ENCODE results near the gene SH3PXD2B.
"Not testable (repeated sequence)": the region's sequence is repeated elsewhere in the genome, so short reads cannot be mapped to it uniquely, and the experiment has no call there.

SH3PXD2B gene

GRCh38 chr5:172299916-172300439, 154.3 kb downstream of the SH3PXD2B start:
- Histone ChIP-seq H3K9ac (ENCODE audit: low read length) (no peak overlapping the region), H3K9me3 (ENCODE audit: control insufficient read depth, low read length) (no peaks in the 10 kb centered on the region), H3K4me1 (ENCODE audit: control insufficient read depth, insufficient read depth, low read length) (peaks cover 8% of the 10 kb centered on the region), H3K4me3 (ENCODE audit: low read length) (no peak overlapping the region), H3K36me3 (ENCODE audit: control insufficient read depth, insufficient read depth, low read length, severe bottlenecking) (no peaks in the 10 kb centered on the region), H3K27me3 (replicated peaks; ENCODE audit: control insufficient read depth, insufficient read depth, low read length) (no peaks in the 10 kb centered on the region)
- DNase-seq (ENCODE audit: low read depth) = peak; percentile 41

- Histone ChIP-seq H3K36me3 (ENCODE audit: control insufficient read depth, insufficient read depth, low read length, severe bottlenecking) (no peaks in the 10 kb centered on the region), H3K27me3 (replicated peaks; ENCODE audit: control insufficient read depth, insufficient read depth, low read length) (no peaks in the 10 kb centered on the region), H3K4me1 (ENCODE audit: control insufficient read depth, insufficient read depth, low read length) (no peaks in the 10 kb centered on the region), H3K9me3 (ENCODE audit: control insufficient read depth, low read length) (no peaks in the 10 kb centered on the region), H3K4me3 (ENCODE audit: low read length) (no peak overlapping the region), H3K9ac (ENCODE audit: low read length) (no peak overlapping the region)
- no peak for DNase-seq (ENCODE audit: low read depth)
Measured at GRCh38 chr5:172294831-172295230, 159.5 kb downstream of the SH3PXD2B start.

GRCh38 chr5:172293745-172294342, 160.5 kb downstream of the SH3PXD2B start:
- Histone ChIP-seq H3K4me1 (ENCODE audit: control insufficient read depth, insufficient read depth, low read length) (no peaks in the 10 kb centered on the region), H3K36me3 (ENCODE audit: control insufficient read depth, insufficient read depth, low read length, severe bottlenecking) (no peaks in the 10 kb centered on the region), H3K27me3 (replicated peaks; ENCODE audit: control insufficient read depth, insufficient read depth, low read length) (no peaks in the 10 kb centered on the region), H3K9ac (ENCODE audit: low read length) (no peak overlapping the region), H3K9me3 (ENCODE audit: control insufficient read depth, low read length) (no peaks in the 10 kb centered on the region), H3K4me3 (ENCODE audit: low read length) (no peak overlapping the region)
- DNase-seq (ENCODE audit: low read depth) = no peak

- H3K27me3 ChIP-seq (replicated peaks; ENCODE audit: control insufficient read depth, insufficient read depth, low read length) = no peaks in the 10 kb centered on the region
- no peaks in the 10 kb centered on the region for H3K36me3 ChIP-seq (ENCODE audit: control insufficient read depth, insufficient read depth, low read length, severe bottlenecking)
- H3K4me3 ChIP-seq (ENCODE audit: low read length) = no peak overlapping the region
- H3K9me3 ChIP-seq (ENCODE audit: control insufficient read depth, low read length) = no peaks in the 10 kb centered on the region
- H3K9ac ChIP-seq (ENCODE audit: low read length) = no peak overlapping the region
- DNase-seq (ENCODE audit: low read depth) = peak; percentile 91
- no peaks in the 10 kb centered on the region for H3K4me1 ChIP-seq (ENCODE audit: control insufficient read depth, insufficient read depth, low read length)
Measured at GRCh38 chr5:172293054-172293744, 161.1 kb downstream of the SH3PXD2B start.

GRCh38 chr5:172291837-172292236, 162.5 kb downstream of the SH3PXD2B start:
- H3K9me3 ChIP-seq (ENCODE audit: control insufficient read depth, low read length); H3K4me1 ChIP-seq (ENCODE audit: control insufficient read depth, insufficient read depth, low read length); H3K9ac ChIP-seq (ENCODE audit: low read length); H3K4me3 ChIP-seq (ENCODE audit: low read length); DNase-seq (ENCODE audit: low read depth); H3K36me3 ChIP-seq (ENCODE audit: control insufficient read depth, insufficient read depth, low read length, severe bottlenecking); H3K27me3 ChIP-seq (replicated peaks; ENCODE audit: control insufficient read depth, insufficient read depth, low read length): not testable (repeated sequence)

- H3K4me3 ChIP-seq (ENCODE audit: low read length) = no peak overlapping the region
- H3K27me3 ChIP-seq (replicated peaks; ENCODE audit: control insufficient read depth, insufficient read depth, low read length) = no peaks in the 10 kb centered on the region
- no peaks in the 10 kb centered on the region for H3K36me3 ChIP-seq (ENCODE audit: control insufficient read depth, insufficient read depth, low read length, severe bottlenecking)
- H3K4me1 ChIP-seq (ENCODE audit: control insufficient read depth, insufficient read depth, low read length) = peaks cover 17% of the 10 kb centered on the region
- H3K9ac ChIP-seq (ENCODE audit: low read length) = no peak overlapping the region
- DNase-seq (ENCODE audit: low read depth) = peak; percentile 58
- no peaks in the 10 kb centered on the region for H3K9me3 ChIP-seq (ENCODE audit: control insufficient read depth, low read length)
Measured at GRCh38 chr5:172288465-172288864, 165.9 kb downstream of the SH3PXD2B start.

- not testable (repeated sequence) for H3K9ac ChIP-seq (ENCODE audit: low read length); H3K4me3 ChIP-seq (ENCODE audit: low read length); H3K9me3 ChIP-seq (ENCODE audit: control insufficient read depth, low read length); H3K36me3 ChIP-seq (ENCODE audit: control insufficient read depth, insufficient read depth, low read length, severe bottlenecking); H3K27me3 ChIP-seq (replicated peaks; ENCODE audit: control insufficient read depth, insufficient read depth, low read length); DNase-seq (ENCODE audit: low read depth)
- peaks cover 17% of the 10 kb centered on the region for H3K4me1 ChIP-seq (ENCODE audit: control insufficient read depth, insufficient read depth, low read length)
Measured at GRCh38 chr5:172287140-172287539, 167.2 kb downstream of the SH3PXD2B start.

GRCh38 chr5:172285226-172286143, 168.8 kb downstream of the SH3PXD2B start:
- H3K9me3 ChIP-seq (ENCODE audit: control insufficient read depth, low read length) = no peaks in the 10 kb centered on the region
- DNase-seq (ENCODE audit: low read depth) = peak; percentile 17

GRCh38 chr5:172284611-172284980, 169.7 kb downstream of the SH3PXD2B start:
- H3K36me3 ChIP-seq (ENCODE audit: control insufficient read depth, insufficient read depth, low read length, severe bottlenecking) = no peaks in the 10 kb centered on the region
- peak overlapping the region; percentile 88 for H3K4me3 ChIP-seq (ENCODE audit: low read length)
- H3K9me3 ChIP-seq (ENCODE audit: control insufficient read depth, low read length) = no peaks in the 10 kb centered on the region
- H3K9ac ChIP-seq (ENCODE audit: low read length) = peak overlapping the region; percentile 95
- no peaks in the 10 kb centered on the region for H3K27me3 ChIP-seq (replicated peaks; ENCODE audit: control insufficient read depth, insufficient read depth, low read length)
- H3K4me1 ChIP-seq (ENCODE audit: control insufficient read depth, insufficient read depth, low read length) = peaks cover 33% of the 10 kb centered on the region
- peak; percentile 59 for DNase-seq (ENCODE audit: low read depth)

More at GRCh38 chr5:172285226-172286143, 168.8 kb downstream of the SH3PXD2B start:
- peaks cover 33% of the 10 kb centered on the region for H3K4me1 ChIP-seq (ENCODE audit: control insufficient read depth, insufficient read depth, low read length)
- H3K9ac ChIP-seq (ENCODE audit: low read length) = peak overlapping the region; percentile 95
- H3K27me3 ChIP-seq (replicated peaks; ENCODE audit: control insufficient read depth, insufficient read depth, low read length) = no peaks in the 10 kb centered on the region
- no peaks in the 10 kb centered on the region for H3K36me3 ChIP-seq (ENCODE audit: control insufficient read depth, insufficient read depth, low read length, severe bottlenecking)
- H3K4me3 ChIP-seq (ENCODE audit: low read length) = peak overlapping the region; percentile 88

- peak overlapping the region; percentile 95 for H3K9ac ChIP-seq (ENCODE audit: low read length)
- peak; percentile 96 for DNase-seq (ENCODE audit: low read depth)
- H3K36me3 ChIP-seq (ENCODE audit: control insufficient read depth, insufficient read depth, low read length, severe bottlenecking) = no peaks in the 10 kb centered on the region
- H3K9me3 ChIP-seq (ENCODE audit: control insufficient read depth, low read length) = no peaks in the 10 kb centered on the region
- H3K27me3 ChIP-seq (replicated peaks; ENCODE audit: control insufficient read depth, insufficient read depth, low read length) = no peaks in the 10 kb centered on the region
- peak overlapping the region; percentile 88 for H3K4me3 ChIP-seq (ENCODE audit: low read length)
- peaks cover 33% of the 10 kb centered on the region for H3K4me1 ChIP-seq (ENCODE audit: control insufficient read depth, insufficient read depth, low read length)
Measured at GRCh38 chr5:172283862-172284610, 170.3 kb downstream of the SH3PXD2B start.

All from adipocyte (in vitro differentiated cells).